Testis (tissue), 3 donors: ENCODE data around the gene DUSP8. TPM values are rescaled to one million over a fixed set of nuclear protein-coding genes. Genes with fewer than 3 reads are reported as not detected.
"Not testable (repeated sequence)": the region's sequence is repeated elsewhere in the genome, so short reads cannot be mapped to it uniquely, and the experiment has no call there.

ENCODE experiments used
- DNase-seq: peaks from one replicate; pipeline ENCODE4 v3.0.0-alpha.2; 2019
- H3K27ac ChIP-seq, 2 donors: fragments of 200-600 bp; sonication (generic); one replicate each; pipeline ENCODE4 v1.5.1; 2019
- H3K27me3 ChIP-seq: fragments of 200-600 bp; sonication (generic); one replicate; pipeline ENCODE4 v1.5.1; 2019
- H3K36me3 ChIP-seq: fragments of 200-600 bp; sonication (generic); one replicate; pipeline ENCODE4 v1.5.1; 2017; ENCODE audit warnings: low read depth; ENCODE audit errors: missing control alignments
- H3K4me1 ChIP-seq: fragments of 200-600 bp; sonication (generic); one replicate; pipeline ENCODE4 v1.5.1; 2019
- H3K4me3 ChIP-seq, 2 donors: fragments of 200-600 bp; sonication (generic); one replicate each; pipeline ENCODE4 v1.5.1; 2017 to 2019
- H3K9me3 ChIP-seq: fragments of 200-600 bp; sonication (generic); one replicate; pipeline ENCODE4 v1.5.1; 2017
- CTCF ChIP-seq, 3 experiments: fragments of 450-650 bp in 2 of 3; fragments of 200-600 bp in 1 of 3; sonication (generic) in 1 of 3; IDR thresholded peaks; one replicate each; pipeline ENCODE4 v1.5.1; 2016 to 2019; ENCODE audit warnings: antibody characterized with exemption in 3 of 3, mild to moderate bottlenecking in 2 of 3, moderate library complexity in 1 of 3
- POLR2A ChIP-seq: fragments of 450-650 bp; IDR thresholded peaks from one replicate; pipeline ENCODE4 v1.6.1; 2017; ENCODE audit warnings: antibody characterized with exemption, mild to moderate bottlenecking, moderate library complexity
- WGBS, 2 donors: methylation state at CpG; one replicate each; pipeline ENCODE4 v1.1.5; 2018; 5-methylcytosine and 5-hydroxymethylcytosine counted together
- intact Hi-C: fragments of 100-400 bp; cut with DNase I; formaldehyde crosslinking; loops from one replicate; pipeline ENCODE4 v1.15.1; 2023; ENCODE audit warnings: low total_unique reads
- polyA plus RNA-seq: library from polyadenylated mRNA; stranded (reverse); fragments of 350-450 nt; fragmentation: Illumina TruSeq; extraction: RNeasy Lipid Tissue Mini Kit (QIAGEN cat#74804); gene quantifications from one replicate; pipeline ENCODE4 v1.2.3, GENCODE V29; 2014; ENCODE audit warnings: low read depth, low replicate concordance; ENCODE audit not compliant: insufficient read depth
- total RNA-seq, 2 donors: library from RNA; depleted of rRNA; stranded (reverse); fragments of >200 nt; gene quantifications; one replicate each; pipeline ENCODE4 v1.2.3, GENCODE V29; 2016

DUSP8 gene
- total and polyA plus RNA-seq, 3 donors from 2014 or later: 7.0 to 14.4 (median 8.5) TPM

GRCh38 chr11:1598816-1599215 is 26.7 kb upstream of the DUSP8 start:
- WGBS, 2 donors: 69 to 72% methylated on average over 5 to 6 of the region's 6 CpGs
- intact Hi-C loops: no loop called here
- DNase-seq: no peak
- Histone ChIP-seq H3K9me3 (no peaks in the 10 kb centered on the region), H3K27ac (no peak overlapping the region), H3K4me3 (no peak overlapping the region), H3K27me3 (no peaks in the 10 kb centered on the region), H3K36me3 (no peaks in the 10 kb centered on the region), H3K4me1 (no peaks in the 10 kb centered on the region)
- no peak for TF ChIP-seq POLR2A
- no peak for TF ChIP-seq CTCF (IDR thresholded peaks at IDR 0.05)

GRCh38 chr11:1598406-1598805 is 26.3 kb upstream of the DUSP8 start:
- H3K9me3 ChIP-seq, H3K27ac ChIP-seq, H3K27me3 ChIP-seq, H3K4me1 ChIP-seq, H3K36me3 ChIP-seq, H3K4me3 ChIP-seq, intact Hi-C loops, DNase-seq: not testable (repeated sequence)
- 83 to 84% methylated on average over 3 of the region's 3 CpGs for WGBS, 2 donors

GRCh38 chr11:1597994-1598380 is 25.9 kb upstream of the DUSP8 start, which contains the start of gene KRTAP5-2:
TSS of gene KRTAP5-2 (minus strand) at chr11:1598294. CDS start at chr11:1598250, 44 bp downstream.
- TF ChIP-seq POLR2A: no peak
- no peak for TF ChIP-seq CTCF (IDR thresholded peaks at IDR 0.05)
- WGBS, 2 donors: 46% methylated on average over 4 of the region's 4 CpGs; no CpG with 5 or more reads in 1 of the 2 donors
- H3K9me3 ChIP-seq: no peaks in the 10 kb centered on the region
- H3K4me3 ChIP-seq: no peak within 1 kb of the TSS
- H3K27ac ChIP-seq: no peak within 1 kb of the TSS
- H3K36me3 ChIP-seq: no peaks in the 10 kb centered on the region
- intact Hi-C loops: no loop called here
- H3K4me1 ChIP-seq: no peaks in the 10 kb centered on the region
- no peaks in the 10 kb centered on the region for H3K27me3 ChIP-seq
- no peak for DNase-seq

- H3K4me1 ChIP-seq: no peaks in the 10 kb centered on the region
- intact Hi-C loops: no loop called here
- 83 to 85% methylated on average over 8 to 10 of the region's 10 CpGs for WGBS, 2 donors
- TF ChIP-seq CTCF (IDR thresholded peaks at IDR 0.05) (no peak), POLR2A (no peak)
- H3K36me3 ChIP-seq: no peaks in the 10 kb centered on the region
- no peaks in the 10 kb centered on the region for H3K9me3 ChIP-seq
- DNase-seq: no peak
- no peak overlapping the region for H3K27ac ChIP-seq
- no peak overlapping the region for H3K4me3 ChIP-seq
- no peaks in the 10 kb centered on the region for H3K27me3 ChIP-seq
Observed at GRCh38 chr11:1597331-1597993, 25.4 kb upstream of the DUSP8 start.

- H3K4me1 ChIP-seq, H3K27me3 ChIP-seq, H3K9me3 ChIP-seq, DNase-seq, H3K27ac ChIP-seq, H3K36me3 ChIP-seq, intact Hi-C loops, H3K4me3 ChIP-seq: not testable (repeated sequence)
- 72 to 75% methylated on average over 9 to 19 of the region's 19 CpGs for WGBS, 2 donors
Observed at GRCh38 chr11:1596576-1597121, 24.6 kb upstream of the DUSP8 start.

- H3K4me3 ChIP-seq, H3K36me3 ChIP-seq, H3K4me1 ChIP-seq, H3K9me3 ChIP-seq, H3K27ac ChIP-seq, H3K27me3 ChIP-seq, DNase-seq, intact Hi-C loops: not testable (repeated sequence)
- WGBS, 2 donors: 58 to 59% methylated on average over 11 of the region's 11 CpGs
Observed at GRCh38 chr11:1595994-1596575, 24.0 kb upstream of the DUSP8 start.
